Smooth muscle cell of the coronary artery (primary cell): ENCODE measurements around the gene OSBPL1A. TPM values are rescaled to one million over a fixed set of nuclear protein-coding genes. Genes with fewer than 3 reads are reported as not detected.

ENCODE experiments used
- total RNA-seq: library from RNA; depleted of rRNA; stranded (reverse); fragments of >200 nt; gene quantifications from 2 replicates; pipeline ENCODE4 v1.2.3, GENCODE V29; 2014; ENCODE audit warnings: low replicate concordance

Gene OSBPL1A
- total RNA-seq = 22.5 and 39.0 TPM in 2 replicates

DNA sequence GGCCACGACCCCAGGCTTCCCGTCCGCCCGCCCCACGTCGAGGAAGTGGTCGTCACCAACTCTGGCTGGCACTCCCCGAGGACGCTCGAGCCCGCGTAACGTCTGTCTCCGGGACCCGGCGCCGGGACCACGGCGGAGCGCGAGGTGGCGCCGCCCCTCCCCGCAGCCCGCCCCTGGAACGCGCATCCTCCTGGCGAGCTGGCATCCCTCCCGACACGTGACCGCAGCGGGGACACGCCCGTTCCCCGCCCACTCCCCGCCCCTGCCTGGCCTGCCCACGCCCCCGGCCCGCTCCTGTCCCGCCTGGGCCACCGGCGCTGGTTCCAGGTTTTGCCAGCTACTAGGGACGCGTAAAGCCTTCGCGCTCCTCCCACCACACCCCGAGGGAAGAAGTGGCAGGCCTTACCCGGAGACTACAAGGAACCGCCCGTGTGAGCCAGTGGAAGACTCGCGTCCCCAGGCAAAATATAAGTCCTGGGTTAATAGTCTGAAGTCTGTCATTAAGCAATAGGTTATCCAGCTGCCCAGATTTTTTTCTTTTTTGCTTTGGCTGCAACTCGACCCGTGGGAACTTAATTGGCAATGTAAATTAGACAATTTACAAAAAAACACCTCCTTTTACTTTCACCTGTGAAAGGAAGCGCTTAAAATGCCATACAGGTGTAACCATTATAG, at the start of gene OSBPL1A:
OSBPL1A (minus strand) TSS at position 131 of the 675 bp plus-strand sequence. CDS start 20,291 bp downstream, outside the sequence.

DNA sequence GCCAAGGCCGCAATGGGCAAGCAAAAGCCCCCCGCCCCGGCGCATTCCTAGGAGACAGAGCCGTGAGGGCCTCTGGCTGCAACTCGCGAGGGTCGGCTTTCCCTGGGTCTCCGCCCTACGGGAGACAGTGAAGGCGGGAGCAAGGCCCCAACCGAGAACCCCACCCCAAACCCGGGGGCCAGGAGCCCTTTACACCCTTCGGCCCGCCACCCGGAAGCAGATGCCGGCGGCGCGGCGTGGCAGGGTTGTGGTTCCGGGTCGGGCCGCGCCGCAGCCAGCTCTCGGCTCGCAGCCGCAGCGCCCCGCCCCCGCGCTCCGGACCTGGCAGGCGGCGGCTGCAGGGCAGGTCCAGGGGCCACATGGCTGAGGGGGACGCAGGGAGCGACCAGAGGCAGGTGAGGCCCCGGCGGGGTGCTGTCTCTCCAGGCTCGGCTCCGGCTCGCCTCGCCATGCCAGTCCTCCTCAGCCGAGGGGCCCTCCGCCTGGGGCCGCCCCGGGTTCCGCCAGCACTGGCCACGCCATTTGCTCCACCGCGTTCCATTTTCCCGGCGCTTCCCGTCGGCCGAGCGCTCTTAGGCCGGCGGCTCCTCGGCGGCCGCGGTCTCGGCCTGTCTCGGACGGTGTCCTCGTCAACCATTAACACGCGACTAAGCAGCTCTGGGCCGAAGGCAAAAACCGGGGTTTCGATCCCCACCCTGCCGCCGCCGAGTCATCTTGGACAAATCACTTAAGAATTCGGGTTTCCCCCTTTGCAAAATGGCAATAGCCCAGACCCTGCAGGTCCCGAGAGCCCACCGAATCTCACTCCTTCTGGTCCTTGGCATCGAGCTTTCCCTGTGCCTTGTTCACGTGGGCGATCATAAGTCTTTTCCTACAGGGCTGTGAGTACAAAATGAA, 29.0 kb upstream of the OSBPL1A start, which contains the start of gene IMPACT:
IMPACT (plus strand) TSS at position 273 of the 897 bp plus-strand sequence; CDS start at position 360, 87 bp downstream.

DNA sequence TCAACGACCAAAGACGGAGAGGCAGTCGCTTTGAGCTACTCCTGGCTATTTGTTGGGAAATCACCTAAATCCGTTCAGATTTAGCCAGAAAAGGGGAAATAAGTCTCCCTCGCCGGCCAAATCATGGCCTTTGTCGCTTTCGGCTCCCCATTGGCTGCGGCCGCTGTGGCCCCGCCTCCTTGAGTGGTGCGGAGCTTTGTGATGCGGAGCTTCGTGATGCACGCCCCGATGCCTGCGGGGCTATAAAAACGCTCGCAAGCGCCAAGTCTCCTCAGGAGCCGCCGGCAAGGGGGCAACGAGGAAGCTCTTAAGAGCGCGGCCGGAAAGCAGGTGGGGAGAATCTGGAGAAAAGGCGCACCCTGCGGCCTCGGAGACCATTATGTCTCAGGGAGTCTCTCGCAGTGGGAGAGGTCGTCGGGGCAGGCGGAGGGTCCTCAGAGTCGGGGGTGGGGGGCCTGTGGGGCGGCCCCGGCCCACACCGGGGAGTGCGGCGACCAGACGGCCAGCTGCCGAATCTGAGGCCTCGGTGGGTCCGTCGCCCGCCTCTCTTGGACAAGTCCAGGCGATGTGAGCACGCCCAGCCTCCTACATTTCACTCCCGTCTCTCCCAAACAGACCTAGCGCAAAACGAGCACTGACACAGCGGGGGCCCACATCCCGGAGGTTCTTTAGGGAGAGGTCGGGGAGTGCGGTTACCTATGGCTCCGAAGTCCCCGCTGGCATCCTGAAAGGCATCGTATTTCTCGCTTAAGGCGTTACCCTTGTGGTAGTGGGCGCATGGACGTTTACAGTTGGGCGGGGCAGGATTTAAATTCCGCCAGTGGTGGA, 258.6 kb downstream of the OSBPL1A start, which contains the start of gene CABYR:
CABYR (plus strand) TSS at position 274 of the 828 bp plus-strand sequence. CDS start 4,053 bp downstream, outside the sequence.

Other genes with a start within 250 kb of the OSBPL1A start
- 19.0 and 26.7 TPM in 2 replicates for gene IMPACT, start 28.8 kb upstream of the OSBPL1A start, total RNA-seq
- gene HRH4, start 62.8 kb upstream of the OSBPL1A start, total RNA-seq = 0.08 and 0.12 TPM in 2 replicates